HG03159 (cell line): ENCODE results near the gene ATP6V1B1.

Experiments used
- ATAC-seq: cut with Tn5 transposase; IDR thresholded peaks from one replicate; pipeline ENCODE4 v1.9.1; 2021; ENCODE audit warnings: mild to moderate bottlenecking, moderate library complexity; ENCODE audit not compliant: unreplicated experiment

ATP6V1B1 gene

DNA sequence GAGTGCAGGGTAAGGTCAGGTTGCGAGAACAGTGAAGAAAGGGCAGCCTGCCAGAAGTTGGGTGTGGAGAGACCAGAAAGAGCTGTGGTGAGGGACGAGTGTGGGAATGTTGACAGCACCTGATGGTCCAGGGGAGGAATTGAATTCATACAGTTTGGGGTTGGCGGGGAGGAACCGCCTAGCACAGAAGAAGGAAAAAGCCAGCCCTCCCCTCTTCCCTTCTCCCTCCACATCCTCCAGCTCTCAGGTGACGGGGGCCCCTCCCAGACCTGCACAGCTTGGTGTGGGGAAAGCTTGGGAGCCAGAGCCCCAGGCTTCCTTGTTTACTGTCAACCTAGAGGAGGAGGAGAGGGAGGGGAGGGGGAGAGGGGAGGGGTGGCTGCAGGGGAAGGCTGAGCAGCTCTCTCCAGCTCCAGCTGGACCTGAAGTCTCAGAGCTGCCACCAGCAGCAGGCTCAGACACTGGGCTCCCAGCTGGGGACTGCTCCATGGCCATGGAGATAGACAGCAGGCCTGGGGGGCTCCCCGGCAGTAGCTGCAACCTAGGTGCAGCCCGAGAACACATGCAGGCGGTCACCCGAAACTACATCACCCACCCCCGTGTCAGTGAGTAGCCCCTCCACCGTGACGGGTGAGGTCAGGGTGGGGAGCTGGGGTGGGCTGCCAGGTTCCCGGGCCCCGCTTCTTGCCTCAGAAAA is at the start of gene ATP6V1B1:
ATP6V1B1 (plus strand) TSS at position 433 of the 697 bp plus-strand sequence; CDS start at position 488, 55 bp downstream.
- ATAC-seq: no peak

DNA sequence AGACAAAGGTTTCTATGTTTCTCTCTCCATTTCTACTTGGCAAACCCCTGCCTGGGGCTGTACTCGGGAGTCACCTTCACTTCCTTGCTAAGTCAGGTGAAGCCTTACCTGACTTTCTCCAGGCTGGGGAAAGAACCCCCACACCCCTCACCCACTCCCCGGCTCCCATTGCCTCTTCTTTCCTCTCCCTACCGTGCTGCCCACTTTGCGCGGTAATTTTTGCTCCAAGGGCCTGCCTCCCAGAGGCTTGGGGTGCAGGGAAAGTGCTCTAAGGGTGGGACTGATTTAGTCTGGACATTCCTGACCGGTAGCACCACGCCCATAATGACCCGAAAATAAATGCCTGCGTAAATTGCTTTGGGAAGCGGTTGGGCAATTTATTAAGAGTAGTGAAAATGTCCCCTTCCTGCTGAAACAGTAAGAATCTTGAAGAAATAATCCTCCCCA is 49.1 kb upstream of the ATP6V1B1 start:
- no peak for ATAC-seq

DNA sequence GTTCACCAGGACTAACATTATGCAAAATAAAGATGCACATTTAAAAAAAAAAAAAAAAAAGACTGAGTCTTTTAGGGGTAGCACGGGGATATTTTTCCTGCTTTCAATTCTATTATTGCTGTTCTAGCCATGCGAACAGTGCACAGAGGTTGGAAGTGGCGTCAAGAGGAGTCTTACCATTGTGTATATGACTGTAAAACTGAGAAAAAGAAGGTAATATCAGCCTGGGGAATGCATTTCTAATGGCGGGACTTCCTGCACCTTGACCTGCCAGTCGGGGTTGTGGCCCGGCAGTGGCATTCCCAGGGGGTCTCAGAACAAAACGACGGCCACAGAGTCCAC is 48.5 kb upstream of the ATP6V1B1 start:
- ATAC-seq: no peak

- no peak for ATAC-seq
Measured at GRCh38 chr2:70887550-70888246, 48.0 kb upstream of the ATP6V1B1 start.

GRCh38 chr2:70888366-70888922 is 47.3 kb upstream of the ATP6V1B1 start:
- ATAC-seq: no peak

DNA sequence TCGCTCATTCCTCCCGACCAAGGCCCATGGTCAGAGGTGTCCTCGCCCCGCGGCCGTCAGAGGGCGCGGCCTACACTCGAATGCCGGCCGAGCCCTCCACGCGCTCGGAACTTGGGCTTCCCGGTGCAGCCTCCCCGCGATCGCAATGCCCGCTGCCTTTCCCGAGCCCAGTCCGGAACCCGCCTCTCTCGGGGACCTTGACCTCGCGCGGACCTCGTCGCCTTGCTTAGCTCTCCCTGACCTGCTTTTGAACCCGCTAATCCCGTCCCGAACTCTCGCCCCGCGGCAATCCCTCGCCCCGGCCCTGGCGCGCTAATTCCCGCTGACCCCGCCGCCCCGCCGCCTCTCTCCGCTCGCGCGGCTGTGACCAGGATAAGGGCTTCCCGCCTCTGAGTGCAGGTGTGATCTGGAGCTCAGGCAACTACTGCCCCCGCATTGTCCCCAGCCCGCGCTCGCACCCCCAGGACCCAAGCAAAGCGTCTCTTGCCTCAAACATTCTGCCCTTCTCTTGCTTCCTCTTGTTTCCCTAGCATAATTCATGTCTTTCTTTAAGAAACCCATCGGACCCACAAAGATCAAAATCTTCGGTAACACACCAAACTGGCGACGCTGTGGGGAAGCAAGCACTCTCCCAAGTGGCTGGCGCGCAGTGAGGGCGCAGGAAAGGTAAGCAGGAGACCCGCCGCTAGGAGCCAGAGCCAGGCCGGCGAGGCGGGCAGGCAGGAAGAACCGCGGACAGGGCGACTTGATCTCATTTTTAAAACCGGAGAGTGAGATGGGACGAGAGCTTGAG is 46.6 kb upstream of the ATP6V1B1 start:
- no peak for ATAC-seq

DNA sequence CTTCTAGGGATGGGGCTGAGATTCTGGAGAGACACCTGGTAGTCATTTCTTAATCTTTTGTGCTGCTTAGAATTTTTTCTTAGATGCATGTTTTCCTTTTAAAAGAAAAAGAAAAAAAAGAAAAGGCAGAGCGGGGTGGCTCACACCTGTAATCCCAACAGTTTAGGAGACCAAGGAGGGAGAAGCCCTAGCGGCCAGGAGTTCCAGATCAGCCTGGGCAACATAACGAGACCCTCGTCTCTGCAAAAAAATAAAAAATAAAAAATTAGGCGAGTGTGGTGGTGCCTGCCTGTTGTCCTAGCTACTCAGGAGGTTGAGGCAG is 46.0 kb upstream of the ATP6V1B1 start:
- no peak for ATAC-seq

DNA sequence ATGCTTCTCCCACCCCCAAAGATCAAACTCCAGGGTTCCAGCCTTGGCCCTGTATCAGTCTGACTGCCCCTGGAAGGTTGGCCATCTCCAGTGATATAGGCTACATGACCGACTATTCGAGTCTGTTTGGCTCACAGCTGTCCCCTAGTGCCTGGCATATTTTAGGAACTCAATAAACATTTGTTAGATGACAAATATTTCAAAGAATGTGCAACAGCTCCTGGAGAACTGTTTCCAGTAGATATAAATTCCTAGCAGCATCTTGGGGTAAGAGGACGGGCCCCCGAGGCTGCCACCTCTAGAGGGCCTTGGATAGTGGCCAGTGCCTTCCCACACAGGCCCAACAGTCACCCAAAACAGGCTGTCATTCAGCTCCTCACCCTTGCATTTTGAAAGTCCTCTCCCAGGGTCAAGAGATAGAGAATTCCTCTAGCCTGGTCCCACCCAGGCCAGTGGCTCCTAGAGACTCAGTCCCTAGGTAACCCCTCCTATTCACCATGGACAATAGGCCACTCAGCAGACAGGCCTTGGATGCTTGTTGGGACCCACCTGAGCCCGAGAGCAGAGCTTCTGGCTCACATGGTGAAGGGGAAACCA is 45.1 kb upstream of the ATP6V1B1 start:
- no peak for ATAC-seq

GRCh38 chr2:70891572-70892357 is 43.9 kb upstream of the ATP6V1B1 start:
- no peak for ATAC-seq

DNA sequence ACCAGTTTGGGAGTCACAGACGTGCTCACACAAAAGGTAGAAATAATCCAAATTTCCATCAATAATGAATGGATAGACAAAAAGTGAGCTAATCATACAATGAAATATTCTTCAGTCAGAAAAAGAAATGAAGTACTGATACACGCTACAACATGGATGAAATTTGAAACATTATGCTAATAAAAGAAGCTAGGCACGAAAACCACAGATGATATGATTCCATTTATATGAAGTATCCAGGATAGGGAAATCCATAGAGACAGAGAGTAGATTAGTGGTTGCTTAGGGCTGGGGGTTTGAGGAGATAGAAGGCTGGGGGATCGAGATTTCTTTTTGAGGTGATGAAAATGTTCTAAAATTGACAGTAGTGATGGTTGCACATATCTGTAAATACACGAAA is 43.0 kb upstream of the ATP6V1B1 start:
- no peak for ATAC-seq

- no peak for ATAC-seq
Measured at GRCh38 chr2:70893186-70893585, 42.5 kb upstream of the ATP6V1B1 start.

DNA sequence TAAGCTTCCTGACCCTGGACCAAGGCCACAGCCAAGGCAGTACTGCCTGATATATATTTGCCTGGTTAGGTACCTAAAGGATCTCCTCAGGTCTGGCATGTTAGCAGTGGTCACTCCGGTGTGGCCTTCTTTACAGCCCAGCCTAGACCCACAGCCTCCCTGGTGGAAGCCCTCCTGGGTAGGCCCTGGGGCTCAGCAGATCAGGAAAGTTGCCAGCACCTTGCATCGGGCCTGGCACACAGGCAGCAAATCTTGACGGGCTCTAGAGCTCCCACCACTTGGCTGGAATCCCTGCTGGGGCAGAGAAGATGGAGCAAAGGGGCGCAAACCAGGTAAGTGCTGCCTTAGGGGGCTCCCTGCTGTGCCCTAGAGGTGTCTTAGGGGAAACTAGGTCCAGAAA is 40.9 kb upstream of the ATP6V1B1 start:
- ATAC-seq: no peak

GRCh38 chr2:70895249-70895648 is 40.5 kb upstream of the ATP6V1B1 start:
- ATAC-seq: no peak

DNA sequence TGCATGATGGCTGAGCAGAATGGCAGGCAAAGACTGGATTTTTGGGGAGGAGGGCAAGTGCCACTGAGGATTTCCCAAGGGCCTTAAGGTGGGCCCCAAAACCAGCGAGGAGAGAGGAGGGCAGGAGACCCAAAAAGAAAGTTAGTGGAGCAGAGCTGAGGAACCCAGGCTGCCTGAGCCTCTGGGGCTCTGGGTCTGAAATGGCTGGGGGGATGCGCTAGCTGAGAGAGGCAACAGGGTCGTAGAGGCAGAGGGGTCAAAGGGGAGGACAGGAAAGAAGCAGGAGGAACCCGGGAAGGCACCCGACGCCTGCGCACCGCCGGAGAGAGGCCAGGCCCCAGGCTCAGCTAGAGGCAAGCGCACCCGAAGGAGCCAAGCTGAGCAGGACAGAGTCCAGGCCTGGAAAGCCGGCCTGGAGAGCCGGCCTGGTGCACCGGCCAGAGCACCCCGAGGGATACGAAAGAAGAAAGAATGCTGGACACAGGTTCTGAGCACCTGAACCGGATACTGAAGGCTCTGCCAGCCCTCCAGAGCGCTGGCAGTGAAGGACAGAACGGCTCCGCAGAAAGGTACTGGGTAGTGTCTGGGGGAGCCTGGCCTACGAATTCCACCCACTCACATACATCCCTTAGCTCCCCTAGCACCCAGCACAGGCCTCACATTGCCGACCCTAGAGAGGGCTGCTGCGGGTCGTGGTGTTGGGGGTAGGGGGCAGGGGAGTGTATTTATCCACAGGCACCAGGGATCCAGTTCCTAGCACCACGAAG is 39.5 kb upstream of the ATP6V1B1 start:
- no peak for ATAC-seq

GRCh38 chr2:70896765-70897202 is 38.9 kb upstream of the ATP6V1B1 start:
- ATAC-seq: no peak

GRCh38 chr2:70897203-70897976 is 38.3 kb upstream of the ATP6V1B1 start:
- ATAC-seq: no peak

DNA sequence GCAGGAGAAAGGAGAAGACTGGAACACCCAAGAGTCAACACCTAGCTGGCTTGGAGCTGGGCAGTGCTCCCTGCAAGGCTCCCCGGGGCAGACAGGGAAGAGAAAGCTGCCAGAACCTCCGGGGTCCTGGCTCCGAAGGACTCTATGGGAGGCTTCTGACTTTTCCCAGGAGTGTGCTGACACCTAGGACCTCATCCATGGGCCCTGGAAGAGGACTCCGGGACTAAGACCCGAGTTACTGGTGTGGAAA is 37.8 kb upstream of the ATP6V1B1 start:
- no peak for ATAC-seq

GRCh38 chr2:70898363-70899240 is 37.1 kb upstream of the ATP6V1B1 start:
- ATAC-seq: no peak
